NCI-H1092 (cell line): Measurements from ENCODE around the gene PPP1R12A.
A peak's percentile ranks its signal among the peaks of the same experiment; 100 is the strongest.
"Not testable (repeated sequence)": the region's sequence is repeated elsewhere in the genome, so short reads cannot be mapped to it uniquely, and the experiment has no call there.

Experiments
- DNase-seq: peaks from one replicate; lab custom pipeline; 2025; lab: John Stamatoyannopoulos, UW

PPP1R12A gene

DNA sequence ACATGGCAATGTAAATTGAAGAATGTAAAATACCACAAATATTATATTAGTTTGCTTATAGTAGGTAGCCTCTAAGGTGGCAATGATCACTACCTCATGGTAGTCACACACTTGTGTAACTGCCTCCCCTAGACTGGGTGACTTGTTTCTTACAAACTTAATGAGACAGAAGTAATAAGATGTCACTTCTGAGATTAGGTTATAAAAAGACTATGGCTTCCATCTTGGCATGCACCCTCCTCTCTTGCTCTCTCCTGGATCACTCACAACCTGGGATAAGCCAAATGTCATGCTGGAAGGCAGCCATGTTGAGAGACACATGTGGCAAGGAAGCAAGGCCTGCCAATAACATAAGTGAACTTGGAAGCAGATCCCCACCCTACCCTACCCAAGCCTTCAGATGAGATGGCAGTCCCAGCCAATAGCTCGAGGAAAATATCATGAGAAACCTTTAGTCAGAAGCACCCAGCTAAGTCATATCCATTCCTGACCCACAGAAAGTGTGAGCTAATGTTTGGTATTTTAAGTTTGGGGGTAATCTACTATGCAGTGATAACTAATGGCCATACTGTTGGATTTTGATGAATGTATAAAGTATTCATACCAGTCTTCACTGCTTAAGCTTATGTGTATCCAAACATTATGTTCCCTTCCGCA is 43.3 kb downstream of the PPP1R12A start:
- no peak for DNase-seq

DNA sequence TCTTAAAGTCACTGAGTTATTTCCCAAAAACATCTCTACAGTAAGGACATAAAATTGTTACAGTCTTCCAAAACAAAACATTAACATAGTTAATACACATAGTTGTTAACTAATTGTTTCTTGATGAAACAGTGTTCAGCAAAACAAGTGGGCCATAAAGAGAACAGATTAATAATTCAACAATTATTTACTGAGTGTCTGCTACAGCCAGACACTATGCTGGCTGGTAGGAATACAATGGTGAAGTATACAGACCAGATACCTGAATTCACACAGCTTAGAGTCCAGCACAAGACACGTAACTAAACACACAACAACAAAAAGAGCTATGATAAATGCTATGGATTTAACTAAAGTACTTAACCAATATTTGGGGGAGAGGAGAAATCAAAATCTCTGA is 47.0 kb downstream of the PPP1R12A start:
- DNase-seq = no peak

DNA sequence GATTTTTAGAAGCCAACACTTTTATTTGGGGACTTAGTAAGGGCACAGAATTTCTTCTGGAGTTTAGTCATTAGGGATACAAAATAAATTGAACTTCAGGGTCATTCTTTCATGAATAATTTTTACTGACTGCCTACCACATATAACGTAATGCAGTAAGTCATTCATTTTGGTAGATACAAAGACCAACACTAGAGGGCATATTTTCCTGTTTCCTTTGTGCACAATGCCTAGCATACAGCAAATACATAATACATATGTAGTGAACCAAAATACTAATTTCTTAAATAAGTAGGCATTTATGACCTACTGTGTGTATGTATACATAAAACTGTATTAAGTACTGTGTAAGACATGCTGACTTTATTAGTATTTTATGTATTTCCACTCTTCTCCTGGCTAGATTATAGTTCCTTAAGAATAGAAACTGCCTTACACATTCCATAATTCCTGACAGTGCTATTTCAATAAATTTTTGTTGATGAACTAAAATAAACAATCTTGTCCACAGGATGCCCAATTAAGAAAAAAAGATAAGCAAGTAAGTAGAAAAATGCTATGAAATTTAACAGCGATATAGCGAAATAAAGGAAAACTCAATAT is 47.9 kb downstream of the PPP1R12A start:
- DNase-seq = peak; percentile 5

GRCh38 chr12:79885911-79886490 is 48.9 kb downstream of the PPP1R12A start:
- DNase-seq = no peak

GRCh38 chr12:79884401-79885006 is 50.4 kb downstream of the PPP1R12A start:
- DNase-seq = no peak

DNA sequence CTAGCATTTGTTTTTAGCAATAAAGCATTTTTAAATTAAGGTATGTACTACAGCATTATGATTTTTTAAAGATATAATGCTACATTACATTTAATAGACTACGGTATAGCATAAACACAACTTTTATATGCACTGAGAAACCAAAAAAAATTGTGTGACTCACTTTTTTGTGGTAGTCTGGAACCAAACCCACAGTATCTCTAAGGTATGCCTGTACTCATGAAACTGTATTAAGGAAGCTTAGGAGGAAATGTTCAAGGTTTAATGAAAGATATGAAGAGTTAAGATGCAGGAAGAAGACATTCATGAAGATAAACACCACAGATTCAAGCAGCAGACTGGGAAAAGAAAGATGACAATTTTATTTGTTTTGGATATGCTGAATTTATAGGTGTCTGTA is 51.7 kb downstream of the PPP1R12A start:
- no peak for DNase-seq

GRCh38 chr12:79881351-79881750 is 53.5 kb downstream of the PPP1R12A start:
- DNase-seq = no peak

DNA sequence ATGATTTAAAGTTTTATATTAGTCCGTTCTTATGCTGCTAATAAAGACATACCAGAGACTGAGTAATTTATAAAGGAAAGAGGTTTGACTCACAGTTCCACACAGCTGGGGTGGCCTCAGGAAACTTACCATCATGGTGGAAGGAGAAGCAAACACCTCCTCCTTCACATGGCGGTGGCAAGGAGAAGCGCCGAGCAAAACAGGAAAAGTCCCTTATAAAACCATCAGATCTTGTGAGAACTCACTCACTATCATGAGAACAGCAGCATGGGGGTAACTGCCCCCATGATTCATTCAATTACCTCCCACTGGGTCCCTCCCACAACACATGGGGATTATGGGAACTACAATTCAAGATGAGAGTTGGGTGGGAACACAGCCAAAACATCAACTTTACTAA is 56.4 kb downstream of the PPP1R12A start:
- DNase-seq = not testable (repeated sequence)

DNA sequence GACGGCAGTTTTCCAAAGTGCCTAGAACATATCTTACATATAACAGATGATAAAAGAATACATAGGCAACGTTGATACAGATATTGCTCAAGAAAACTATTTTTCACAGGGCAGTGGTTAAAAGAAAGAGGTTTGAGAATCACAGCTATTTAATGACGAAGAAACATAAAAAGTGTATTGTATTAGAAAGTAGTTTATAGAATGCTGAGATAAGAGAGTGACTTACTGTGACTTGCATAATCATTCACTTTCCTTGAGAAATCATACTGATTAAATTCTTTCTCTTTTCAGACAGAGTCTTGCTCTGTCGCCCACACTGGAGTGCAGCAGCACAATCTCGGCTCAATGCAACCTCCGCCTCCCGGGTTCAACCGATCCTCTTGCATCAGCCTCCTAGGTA is 57.7 kb downstream of the PPP1R12A start:
- no peak for DNase-seq

DNA sequence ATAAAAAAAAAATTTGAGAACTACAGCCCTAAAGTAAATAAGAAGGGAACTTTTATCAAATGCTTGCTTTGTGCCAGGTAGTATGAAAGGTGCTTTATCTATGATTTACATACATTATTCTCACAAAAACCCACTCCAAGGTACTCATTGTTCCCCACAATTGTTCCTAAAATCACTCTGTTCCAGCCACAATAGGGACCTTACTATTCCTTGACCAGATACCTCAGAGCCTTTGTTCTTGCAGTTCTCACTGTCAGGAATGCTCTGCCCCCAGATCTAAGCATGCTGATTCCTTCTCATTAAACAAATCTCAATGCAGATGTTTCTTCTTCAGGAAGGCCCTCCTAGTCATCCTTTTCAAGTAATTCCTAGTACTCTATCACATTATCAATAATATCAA is 60.2 kb downstream of the PPP1R12A start:
- DNase-seq = no peak

DNA sequence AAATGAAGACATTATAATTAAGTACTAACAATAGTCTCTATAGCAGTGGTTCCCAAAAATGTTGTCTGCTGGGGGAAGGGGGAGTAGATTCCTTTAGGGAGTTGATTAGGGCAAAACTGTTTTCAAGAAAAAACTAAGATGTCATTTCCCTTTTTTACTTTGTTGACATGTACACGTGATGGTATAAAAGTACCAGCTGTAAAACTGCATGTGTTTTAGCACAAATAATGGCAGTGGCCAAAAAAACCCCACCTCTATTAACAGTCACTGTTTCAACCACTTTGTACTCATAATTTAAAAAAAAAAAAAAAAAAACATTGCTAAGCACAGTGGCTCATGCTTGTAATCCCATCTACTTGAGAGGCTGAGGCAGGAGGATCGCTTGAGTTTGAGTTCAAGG is 61.7 kb downstream of the PPP1R12A start:
- DNase-seq = no peak

DNA sequence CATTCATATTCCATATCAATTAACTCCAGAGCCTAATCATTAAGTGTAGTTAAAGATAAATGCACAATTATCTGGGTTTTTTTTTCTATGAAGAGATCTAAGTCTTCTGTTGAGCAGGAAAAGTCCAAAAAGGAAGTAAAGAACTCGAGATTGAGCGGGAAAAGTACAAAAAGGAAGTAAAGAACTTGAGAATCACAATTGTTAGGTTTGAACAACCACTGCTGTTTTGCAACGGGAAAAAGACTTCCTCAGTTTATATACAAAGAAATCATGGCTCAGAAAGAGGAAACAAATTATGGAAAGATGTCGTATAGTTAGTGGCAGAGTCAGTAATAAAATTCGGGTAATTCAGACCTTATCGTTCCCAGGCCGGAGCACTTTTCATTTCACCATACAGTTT is 63.3 kb downstream of the PPP1R12A start:
- no peak for DNase-seq

- no peak for DNase-seq
Measured at GRCh38 chr12:79870916-79871315, 64.0 kb downstream of the PPP1R12A start.

GRCh38 chr12:79859646-79860045 is 75.3 kb downstream of the PPP1R12A start:
- DNase-seq = no peak

- DNase-seq = no peak
Measured at GRCh38 chr12:79858518-79858917, 76.4 kb downstream of the PPP1R12A start.

DNA sequence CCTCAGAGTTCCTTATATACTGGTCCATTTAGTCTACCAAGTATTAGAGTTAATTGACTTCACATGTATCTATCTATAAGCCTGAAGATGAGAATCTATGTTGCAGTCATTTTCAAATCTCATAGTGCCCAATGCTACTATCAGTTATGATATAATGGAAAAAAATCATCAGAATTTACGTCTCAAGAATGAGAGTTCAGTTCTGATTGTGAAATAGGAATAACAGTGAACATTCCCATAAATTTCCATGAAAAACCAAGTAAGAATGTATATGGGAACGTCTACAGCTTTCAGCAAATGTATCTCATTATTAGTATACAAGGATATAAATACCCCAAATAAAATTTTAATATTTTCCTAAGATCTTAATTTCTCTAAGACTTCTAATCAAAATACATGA is 77.2 kb downstream of the PPP1R12A start:
- no peak for DNase-seq

DNA sequence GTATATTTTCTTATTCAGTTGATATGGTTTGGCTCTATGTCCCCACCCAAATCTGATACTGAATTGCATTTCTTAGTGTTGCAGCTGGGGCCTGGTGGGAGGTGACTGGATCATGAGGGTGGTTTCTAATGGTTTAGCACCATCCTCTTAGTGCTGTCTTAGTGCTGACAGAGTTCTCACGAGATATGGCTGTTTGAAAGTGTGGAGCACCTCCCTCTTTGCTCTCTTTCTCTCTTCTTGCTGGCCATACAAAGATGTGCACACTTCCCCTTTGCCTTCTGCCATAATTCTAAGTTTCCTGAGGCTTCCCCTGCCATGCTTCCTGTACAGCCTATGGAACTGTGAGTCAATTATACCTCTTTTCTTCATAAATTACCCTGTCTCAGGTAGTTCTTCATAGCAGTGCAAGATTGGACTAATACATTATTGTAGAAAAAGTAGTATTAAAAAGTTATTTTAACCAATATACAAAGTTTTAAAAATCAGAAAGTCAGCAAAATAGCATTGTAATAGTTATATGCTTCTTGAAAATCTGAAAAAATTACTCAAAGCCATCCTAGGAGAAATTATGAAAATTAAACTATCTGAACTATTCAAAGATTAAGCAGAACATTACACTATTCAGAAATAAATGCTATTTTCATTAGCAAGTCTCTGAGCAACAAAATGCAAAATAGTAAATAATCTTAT is 84.1 kb downstream of the PPP1R12A start:
- no peak for DNase-seq

DNA sequence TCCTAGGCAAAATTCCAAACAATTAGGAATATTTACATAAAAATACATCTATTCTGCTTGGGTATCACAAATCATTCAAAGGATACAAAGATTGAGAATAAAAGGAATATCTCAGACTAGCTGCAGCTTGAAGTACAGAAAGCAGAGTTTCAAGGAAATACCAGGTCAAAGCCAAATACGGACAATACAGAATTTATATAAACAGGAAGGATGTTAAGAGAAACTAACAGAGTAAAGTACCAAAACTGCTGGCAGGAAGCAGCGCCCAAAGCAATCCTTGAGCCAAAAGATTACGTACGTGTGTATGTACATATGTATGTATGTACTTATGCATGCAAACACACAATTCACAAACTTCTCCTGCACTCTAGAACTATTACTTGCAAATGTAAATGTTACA is 86.6 kb downstream of the PPP1R12A start:
- DNase-seq = no peak

- DNase-seq = no peak
Measured at GRCh38 chr12:79847417-79847816, 87.5 kb downstream of the PPP1R12A start.

DNA sequence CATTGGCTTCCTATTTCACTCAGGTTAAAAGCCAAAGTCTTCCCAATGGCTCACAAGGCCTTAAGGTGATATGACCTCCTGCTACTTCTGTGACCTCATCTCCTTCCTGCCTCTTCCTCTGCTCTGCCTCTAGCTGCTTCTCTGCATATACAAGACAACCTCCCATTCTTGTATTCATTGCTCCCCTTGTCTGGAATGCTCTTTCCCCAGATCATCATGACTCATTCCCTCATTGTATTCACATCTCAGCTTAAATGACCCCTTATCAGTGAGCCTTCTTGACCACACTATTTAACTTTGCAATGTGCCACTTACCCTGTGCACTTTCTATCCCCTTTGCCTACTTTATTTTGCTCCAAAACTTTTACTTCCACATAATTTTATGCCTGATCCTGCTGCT is 90.2 kb downstream of the PPP1R12A start:
- DNase-seq = no peak

DNA sequence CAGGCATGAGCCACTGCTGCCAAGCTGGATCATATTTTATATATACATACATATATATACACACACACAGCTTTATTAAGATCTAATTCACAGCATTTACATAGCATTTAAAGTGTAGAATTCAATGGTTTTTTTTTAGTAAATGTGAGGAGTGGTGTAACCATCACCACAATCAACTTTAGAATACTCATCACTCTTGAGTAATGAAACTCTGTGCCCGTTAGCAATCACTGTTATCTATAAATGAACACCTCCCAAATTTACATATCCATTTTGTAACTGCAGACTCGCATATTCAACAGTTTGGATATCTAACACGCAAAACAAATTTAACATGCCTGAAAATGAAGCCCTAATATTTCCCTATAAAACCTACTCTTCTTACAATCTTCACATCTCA is 90.9 kb downstream of the PPP1R12A start:
- DNase-seq = no peak

DNA sequence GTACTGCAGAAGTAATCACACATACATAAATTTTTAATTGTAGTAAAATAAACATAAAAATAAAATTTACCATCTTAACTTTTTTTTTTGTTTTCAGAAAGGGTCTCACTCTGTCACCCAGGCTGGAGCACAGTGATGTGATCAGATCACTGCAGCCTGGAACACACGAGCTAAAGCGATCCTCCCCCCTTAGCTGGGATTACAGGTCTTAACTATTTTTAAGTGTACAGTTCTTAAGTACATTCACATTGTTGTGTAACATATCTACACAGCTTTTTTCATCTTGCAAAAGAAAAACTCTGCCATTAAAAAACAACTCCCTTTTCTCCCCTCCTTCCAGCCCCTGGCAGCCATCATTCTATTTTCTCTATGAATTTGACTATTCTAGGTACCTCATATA is 92.3 kb downstream of the PPP1R12A start:
- no peak for DNase-seq

DNA sequence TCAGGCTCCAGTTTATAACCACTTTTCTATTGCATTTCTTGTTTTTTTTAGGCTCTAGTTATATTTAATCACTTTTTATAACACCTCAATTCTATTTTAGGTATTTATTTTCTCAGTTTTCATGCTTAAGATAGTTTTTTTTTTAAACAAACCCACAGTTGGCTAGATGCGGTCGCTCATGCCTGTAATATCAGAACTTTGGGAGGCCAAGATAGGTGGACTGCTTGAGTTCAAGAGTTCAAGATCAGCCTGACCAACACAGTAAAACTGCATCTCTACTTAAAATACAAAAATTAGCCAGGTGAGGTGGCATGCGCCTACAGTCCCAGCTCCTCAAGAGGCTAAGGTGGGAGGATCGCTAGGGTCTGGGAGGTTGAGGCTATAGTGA is 93.0 kb downstream of the PPP1R12A start:
- DNase-seq = no peak
